Kidney epithelial cell (primary cell): Measurements from ENCODE around the gene TIMM50. TPM values are rescaled to one million over a fixed set of nuclear protein-coding genes. Genes with fewer than 3 reads are reported as not detected.

Experiments
- DNase-seq: peaks from one replicate; pipeline ENCODE4 v3.0.0-alpha.2; 2010; ENCODE audit warnings: low read depth
- H3K27me3 ChIP-seq: 2 replicates; pipeline ENCODE4 v1.6.0; 2011; ENCODE audit warnings: low read length; ENCODE audit not compliant: control insufficient read depth, insufficient read depth
- H3K36me3 ChIP-seq: 2 replicates; pipeline ENCODE4 v1.5.1; 2011; ENCODE audit warnings: low read length; ENCODE audit not compliant: control insufficient read depth, insufficient read depth
- H3K4me3 ChIP-seq: 2 replicates; pipeline ENCODE4 v1.5.1; 2011; ENCODE audit warnings: low read depth, mild to moderate bottlenecking, control low read depth, low read length
- total RNA-seq: library from RNA; depleted of rRNA; stranded (reverse); fragments of >200 nt; gene quantifications from 2 replicates; pipeline ENCODE4 v1.2.3, GENCODE V29; 2015
- TF ChIP-seq, protein P1 (sequence below): IDR thresholded peaks from 2 replicates; pipeline ENCODE4 v1.5.1; 2011; ENCODE audit warnings: mild to moderate bottlenecking, moderate library complexity, low read length, control low read depth, inconsistent platforms; ENCODE audit not compliant: insufficient read depth, poor library complexity, severe bottlenecking

The TIMM50 gene
- total RNA-seq, 1 donor from 2014 or later: 89.0 TPM

- TF ChIP-seq, protein P1, sequence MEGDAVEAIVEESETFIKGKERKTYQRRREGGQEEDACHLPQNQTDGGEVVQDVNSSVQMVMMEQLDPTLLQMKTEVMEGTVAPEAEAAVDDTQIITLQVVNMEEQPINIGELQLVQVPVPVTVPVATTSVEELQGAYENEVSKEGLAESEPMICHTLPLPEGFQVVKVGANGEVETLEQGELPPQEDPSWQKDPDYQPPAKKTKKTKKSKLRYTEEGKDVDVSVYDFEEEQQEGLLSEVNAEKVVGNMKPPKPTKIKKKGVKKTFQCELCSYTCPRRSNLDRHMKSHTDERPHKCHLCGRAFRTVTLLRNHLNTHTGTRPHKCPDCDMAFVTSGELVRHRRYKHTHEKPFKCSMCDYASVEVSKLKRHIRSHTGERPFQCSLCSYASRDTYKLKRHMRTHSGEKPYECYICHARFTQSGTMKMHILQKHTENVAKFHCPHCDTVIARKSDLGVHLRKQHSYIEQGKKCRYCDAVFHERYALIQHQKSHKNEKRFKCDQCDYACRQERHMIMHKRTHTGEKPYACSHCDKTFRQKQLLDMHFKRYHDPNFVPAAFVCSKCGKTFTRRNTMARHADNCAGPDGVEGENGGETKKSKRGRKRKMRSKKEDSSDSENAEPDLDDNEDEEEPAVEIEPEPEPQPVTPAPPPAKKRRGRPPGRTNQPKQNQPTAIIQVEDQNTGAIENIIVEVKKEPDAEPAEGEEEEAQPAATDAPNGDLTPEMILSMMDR: no peak
- Histone ChIP-seq H3K4me3 (no peak overlapping the region), H3K36me3 (no peaks in the 10 kb centered on the region), H3K27me3 (no peaks in the 10 kb centered on the region)
- DNase-seq: no peak
Measured at GRCh38 chr19:39533791-39534190, 53.2 kb downstream of the TIMM50 start.

- TF ChIP-seq, protein P1: no peak
- H3K27me3 ChIP-seq: no peaks in the 10 kb centered on the region
- peak overlapping the region; percentile 99 for H3K4me3 ChIP-seq
- no peaks in the 10 kb centered on the region for H3K36me3 ChIP-seq
- no peak for DNase-seq
Measured at GRCh38 chr19:39539165-39539517, 58.5 kb downstream of the TIMM50 start.

GRCh38 chr19:39539518-39540332 lies 59.1 kb downstream of the TIMM50 start, which contains the start of gene EID2:
TSS of gene EID2 (minus strand) at chr19:39540161. CDS start at chr19:39540079, 82 bp downstream.
- TF ChIP-seq, protein P1: peak; percentile 87
- peak; percentile 73 for DNase-seq

GRCh38 chr19:39540333-39540673 lies 59.7 kb downstream of the TIMM50 start:
- no peaks in the 10 kb centered on the region for H3K36me3 ChIP-seq
- DNase-seq: no peak
- no peaks in the 10 kb centered on the region for H3K27me3 ChIP-seq
- TF ChIP-seq, protein P1: no peak
- H3K4me3 ChIP-seq: no peak overlapping the region

More at GRCh38 chr19:39539518-39540332, 59.1 kb downstream of the TIMM50 start, which contains the start of gene EID2:
- Histone ChIP-seq H3K27me3 (no peaks in the 10 kb centered on the region), H3K36me3 (no peaks in the 10 kb centered on the region), H3K4me3 (peak within 1 kb of the TSS; percentile 99)

Other genes starting within 250 kb of the TIMM50 start
- not detected in 2 replicates for gene IFNL3, start 235.8 kb upstream of the TIMM50 start, total RNA-seq
- gene IFNL4, start 232.0 kb upstream of the TIMM50 start, total RNA-seq: not detected in 2 replicates
- gene IFNL2, start 212.4 kb upstream of the TIMM50 start, total RNA-seq: not detected in 2 replicates
- gene IFNL1, start 184.4 kb upstream of the TIMM50 start, total RNA-seq: not detected in 2 replicates
- gene LRFN1, start 160.0 kb upstream of the TIMM50 start, total RNA-seq: 0.07 and 0.46 TPM in 2 replicates
- not detected in 2 replicates for gene GMFG, start 144.8 kb upstream of the TIMM50 start, total RNA-seq
- gene SAMD4B, start 138.4 kb upstream of the TIMM50 start, total RNA-seq: 123 and 133 TPM in 2 replicates
- 37.8 and 44.6 TPM in 2 replicates for gene PAF1, start 89.7 kb upstream of the TIMM50 start, total RNA-seq
- 22.8 and 28.6 TPM in 2 replicates for gene MED29, start 89.5 kb upstream of the TIMM50 start, total RNA-seq
- gene ZFP36, start 74.0 kb upstream of the TIMM50 start, total RNA-seq: 7.5 and 12.4 TPM in 2 replicates
- gene PLEKHG2, start 68.2 kb upstream of the TIMM50 start, total RNA-seq: 22.8 and 46.9 TPM in 2 replicates
- gene RPS16, start 44.9 kb upstream of the TIMM50 start, total RNA-seq: 1,721 and 2,288 TPM in 2 replicates
- 106 and 121 TPM in 2 replicates for gene SUPT5H, start 35.3 kb upstream of the TIMM50 start, total RNA-seq
- 2.4 and 4.7 TPM in 2 replicates for gene DLL3, start 18.1 kb downstream of the TIMM50 start, total RNA-seq
- 0.27 and 0.42 TPM in 2 replicates for gene SELENOV, start 34.3 kb downstream of the TIMM50 start, total RNA-seq
- 1.3 and 3.1 TPM in 2 replicates for gene EID2B, start 52.0 kb downstream of the TIMM50 start, total RNA-seq
- gene EID2, start 59.3 kb downstream of the TIMM50 start, total RNA-seq: 11.6 and 14.4 TPM in 2 replicates
- gene LGALS13, start 121.7 kb downstream of the TIMM50 start, total RNA-seq: not detected in 2 replicates
- not detected in 2 replicates for gene LGALS16, start 175.1 kb downstream of the TIMM50 start, total RNA-seq
- gene LGALS14, start 223.6 kb downstream of the TIMM50 start, total RNA-seq: not detected in 2 replicates